ENCODE measurements around the gene RHPN2. TPM values are rescaled to one million over a fixed set of nuclear protein-coding genes. Genes with fewer than 3 reads are reported as not detected.
"Not testable (repeated sequence)": the region's sequence is repeated elsewhere in the genome, so short reads cannot be mapped to it uniquely, and the experiment has no call there.

RHPN2 gene
- total RNA-seq, 2 donors from 2014 or later, result 0.31 to 0.75 TPM

DNA sequence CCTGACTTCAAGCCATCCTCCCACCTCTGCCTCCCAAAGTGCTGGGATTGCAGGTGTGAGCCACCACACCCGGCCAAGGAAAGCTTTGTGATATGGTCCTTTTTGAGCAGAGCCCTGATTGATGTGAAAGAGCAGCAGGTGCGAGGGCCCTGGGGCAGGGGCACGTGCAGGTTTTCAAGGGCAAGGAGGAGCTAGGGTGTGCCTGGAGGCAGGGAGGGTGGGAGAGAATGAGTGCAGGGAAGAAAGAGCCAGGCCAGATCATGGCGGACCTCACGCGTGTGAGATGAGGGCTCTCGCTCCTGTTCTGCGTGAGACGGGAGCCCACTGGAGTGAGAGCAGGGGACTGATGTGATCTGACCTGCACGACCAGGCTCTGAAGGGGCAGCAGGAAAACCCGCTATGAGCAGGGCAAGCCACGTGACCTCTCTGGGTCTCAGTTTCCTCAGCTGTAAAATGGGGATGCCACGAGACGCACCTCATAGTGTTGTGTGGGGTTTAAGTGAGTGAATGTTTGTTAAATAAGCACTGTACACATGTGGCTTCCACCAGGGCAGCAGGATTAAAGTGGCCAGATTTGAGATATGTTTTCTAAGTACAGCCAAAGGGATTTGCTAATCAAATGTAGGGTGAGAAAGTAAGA lies 66.9 kb downstream of the RHPN2 start:
- no peak overlapping the region for H3K4me3 Mint-ChIP-seq
- H3K27me3 Mint-ChIP-seq, result peaks cover 14 to 23% of the 10 kb centered on the region in 2 donors
- DNase-seq (ENCODE audit: low spot score), result no peak
- no peaks in the 10 kb centered on the region for H3K9me3 Mint-ChIP-seq
- ATAC-seq, result peak in 1 of 2 donors; percentile 40
- no peak overlapping the region for H3K27ac Mint-ChIP-seq
- H3K36me3 Mint-ChIP-seq, result no peaks in the 10 kb centered on the region
- peaks cover 4 to 5% of the 10 kb centered on the region in 2 donors for H3K4me1 Mint-ChIP-seq (ENCODE audit: low read depth in 2 of 2)

- DNase-seq (ENCODE audit: low spot score); ATAC-seq; H3K36me3 Mint-ChIP-seq; H3K4me1 Mint-ChIP-seq (ENCODE audit: low read depth in 2 of 2); H3K27ac Mint-ChIP-seq; H3K4me3 Mint-ChIP-seq; H3K9me3 Mint-ChIP-seq: not testable (repeated sequence)
- H3K27me3 Mint-ChIP-seq, result peaks cover 14 to 23% of the 10 kb centered on the region in 2 donors
These were observed 67.6 kb downstream of the RHPN2 start for GRCh38 chr19:32997061-32997464.

- not testable (repeated sequence) for H3K36me3 Mint-ChIP-seq; H3K9me3 Mint-ChIP-seq; H3K4me1 Mint-ChIP-seq (ENCODE audit: low read depth in 2 of 2); DNase-seq (ENCODE audit: low spot score); H3K4me3 Mint-ChIP-seq; H3K27ac Mint-ChIP-seq; ATAC-seq
- peaks cover 14 to 23% of the 10 kb centered on the region in 2 donors for H3K27me3 Mint-ChIP-seq
These were observed 68.7 kb downstream of the RHPN2 start for GRCh38 chr19:32995966-32996365.

DNA sequence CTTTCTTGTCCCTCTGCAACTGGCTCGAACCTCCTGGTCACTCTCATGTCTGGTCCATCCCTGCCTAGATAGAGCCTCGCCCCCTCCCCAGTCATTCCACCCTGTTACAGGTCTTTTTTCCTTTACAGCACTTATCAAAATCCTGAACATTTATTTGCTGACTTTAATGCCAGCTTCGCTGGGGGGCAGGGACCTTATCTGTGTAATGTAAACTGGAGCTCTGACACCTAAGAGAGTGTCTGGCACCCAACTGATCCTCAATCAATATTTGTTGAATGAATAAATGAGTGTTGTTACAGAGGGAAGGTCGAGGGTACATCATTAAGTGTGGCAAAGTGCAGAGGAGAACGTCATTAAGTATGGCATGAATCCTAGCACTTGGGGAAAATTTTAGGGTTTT lies 76.0 kb downstream of the RHPN2 start:
- Mint-ChIP-seq H3K27ac (no peak overlapping the region), H3K27me3 (no peaks in the 10 kb centered on the region), H3K4me3 (no peak overlapping the region), H3K9me3 (no peaks in the 10 kb centered on the region), H3K36me3 (no peaks in the 10 kb centered on the region), H3K4me1 (ENCODE audit: low read depth in 2 of 2) (no peaks in the 10 kb centered on the region)
- DNase-seq (ENCODE audit: low spot score) (no peak), ATAC-seq (no peak)

DNA sequence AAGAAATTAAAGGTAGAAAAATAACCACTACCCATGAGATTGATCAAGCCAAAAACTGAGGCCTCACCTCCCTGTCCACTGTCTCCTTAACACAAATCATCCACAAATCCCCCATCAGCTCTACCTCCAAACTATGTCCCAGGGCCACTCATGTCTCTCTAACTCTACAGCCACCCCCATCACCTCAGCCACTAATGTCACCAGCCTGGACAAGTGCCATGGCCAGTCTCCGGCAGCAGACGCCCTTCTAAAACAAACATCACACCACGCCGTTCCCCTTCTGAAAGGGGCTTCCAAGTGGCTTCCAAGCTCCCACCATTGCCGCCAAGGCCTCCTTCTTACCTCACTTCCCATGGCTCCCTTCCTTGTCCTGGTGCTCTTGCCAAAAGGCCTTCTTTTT lies 76.4 kb downstream of the RHPN2 start:
- not testable (repeated sequence) for DNase-seq (ENCODE audit: low spot score); H3K27ac Mint-ChIP-seq; ATAC-seq; H3K4me3 Mint-ChIP-seq; H3K36me3 Mint-ChIP-seq; H3K4me1 Mint-ChIP-seq (ENCODE audit: low read depth in 2 of 2); H3K9me3 Mint-ChIP-seq; H3K27me3 Mint-ChIP-seq

DNA sequence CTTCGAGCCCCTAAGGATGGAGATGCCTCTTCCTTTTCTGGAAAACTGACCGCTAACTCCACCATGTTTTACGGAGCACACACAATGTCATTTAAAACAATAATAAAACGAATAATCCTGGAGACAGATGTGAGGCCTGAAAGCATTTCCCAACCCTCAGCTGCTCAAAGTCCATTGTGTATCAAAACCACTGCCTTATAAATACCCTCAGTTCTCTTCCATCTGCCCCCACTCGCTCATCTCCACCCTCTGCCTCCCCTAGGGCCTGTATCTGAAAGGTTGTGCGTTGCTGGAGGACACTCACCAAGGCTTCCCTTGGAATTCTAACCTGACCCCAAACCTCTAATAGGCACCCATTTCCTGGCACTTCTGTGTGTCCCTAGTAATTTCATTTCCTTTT lies 82.2 kb downstream of the RHPN2 start:
- not testable (repeated sequence) for H3K27ac Mint-ChIP-seq; H3K9me3 Mint-ChIP-seq; DNase-seq (ENCODE audit: low spot score); H3K27me3 Mint-ChIP-seq; ATAC-seq; H3K4me3 Mint-ChIP-seq; H3K36me3 Mint-ChIP-seq; H3K4me1 Mint-ChIP-seq (ENCODE audit: low read depth in 2 of 2)

DNA sequence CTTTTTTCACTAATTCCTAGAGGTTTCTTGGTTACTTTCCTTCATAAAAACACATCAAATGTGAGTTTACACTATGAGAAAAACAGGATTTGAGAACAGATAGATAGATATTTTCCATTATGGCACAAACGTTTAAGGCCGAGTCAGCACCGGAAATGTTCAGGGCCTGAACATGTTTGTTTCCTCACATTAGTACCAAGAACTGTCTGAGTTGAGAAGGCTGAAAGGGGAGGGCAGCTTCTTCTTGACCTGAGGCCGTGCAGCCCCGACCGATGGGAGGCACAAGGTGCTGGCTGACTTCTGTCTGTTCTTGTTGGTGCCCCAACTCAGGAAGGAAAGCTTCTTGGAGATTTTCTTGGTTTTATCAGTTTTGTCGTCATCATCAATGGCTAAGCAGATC lies 84.9 kb downstream of the RHPN2 start:
- not testable (repeated sequence) for DNase-seq (ENCODE audit: low spot score)

GRCh38 chr19:32977813-32978212 lies 86.9 kb downstream of the RHPN2 start:
- not testable (repeated sequence) for H3K4me3 Mint-ChIP-seq; DNase-seq (ENCODE audit: low spot score); H3K4me1 Mint-ChIP-seq (ENCODE audit: low read depth in 2 of 2); H3K27ac Mint-ChIP-seq; ATAC-seq; H3K27me3 Mint-ChIP-seq; H3K9me3 Mint-ChIP-seq; H3K36me3 Mint-ChIP-seq

More for the DNA sequence above, 84.9 kb downstream of the RHPN2 start:
- H3K4me3 Mint-ChIP-seq; H3K9me3 Mint-ChIP-seq; H3K36me3 Mint-ChIP-seq; H3K4me1 Mint-ChIP-seq (ENCODE audit: low read depth in 2 of 2); ATAC-seq; H3K27me3 Mint-ChIP-seq; H3K27ac Mint-ChIP-seq: not testable (repeated sequence)

DNA sequence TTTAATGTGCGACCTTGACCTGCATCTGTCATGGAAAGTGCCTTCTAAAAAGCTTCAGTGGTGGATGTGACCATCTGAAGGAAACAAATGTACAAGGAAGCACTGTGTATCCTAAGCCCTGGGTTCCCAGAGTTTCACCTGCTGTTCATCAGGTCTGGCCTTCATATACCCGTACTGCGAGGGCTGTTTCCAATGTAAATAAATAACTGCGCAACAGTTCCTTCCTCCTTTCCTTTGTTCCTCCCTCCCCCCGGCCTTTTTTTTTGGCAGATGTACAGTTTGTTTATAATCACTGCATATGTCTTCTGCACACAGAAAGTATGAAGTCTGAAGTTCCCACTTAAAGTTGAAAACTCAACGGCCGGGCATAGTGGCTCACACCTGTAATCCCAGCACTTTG lies 87.4 kb downstream of the RHPN2 start:
- DNase-seq (ENCODE audit: low spot score) (no peak), ATAC-seq (no peak)
- Mint-ChIP-seq H3K27me3 (no peaks in the 10 kb centered on the region), H3K4me1 (ENCODE audit: low read depth in 2 of 2) (peaks cover 6% of the 10 kb centered on the region in 2 donors), H3K36me3 (no peaks in the 10 kb centered on the region), H3K27ac (no peak overlapping the region), H3K9me3 (no peaks in the 10 kb centered on the region), H3K4me3 (no peak overlapping the region)

- no peaks in the 10 kb centered on the region for H3K27me3 Mint-ChIP-seq
- no peak overlapping the region for H3K27ac Mint-ChIP-seq
- H3K36me3 Mint-ChIP-seq, result no peaks in the 10 kb centered on the region
- peaks cover 13 to 14% of the 10 kb centered on the region in 2 donors for H3K4me1 Mint-ChIP-seq (ENCODE audit: low read depth in 2 of 2)
- no peak for ATAC-seq
- no peak for DNase-seq (ENCODE audit: low spot score)
- H3K9me3 Mint-ChIP-seq, result no peaks in the 10 kb centered on the region
- no peak overlapping the region for H3K4me3 Mint-ChIP-seq
These were observed 88.4 kb downstream of the RHPN2 start for GRCh38 chr19:32976223-32976805.

GRCh38 chr19:32971715-32972540 lies 92.8 kb downstream of the RHPN2 start, which contains the start of the genes CEP89 and FAAP24:
CEP89 (minus strand) TSS chr19:32971958; CDS start chr19:32971874, 84 bp downstream.
FAAP24 (plus strand) TSS chr19:32972242; CDS start chr19:32973197, 955 bp downstream.
- H3K4me3 Mint-ChIP-seq, result peak within 1 kb of the TSS; percentile 100
- peak within 1 kb of the TSS; percentile 90 to 95 for H3K27ac Mint-ChIP-seq
- H3K4me1 Mint-ChIP-seq (ENCODE audit: low read depth in 2 of 2), result peaks cover 19 to 21% of the 10 kb centered on the region in 2 donors
- no peaks in the 10 kb centered on the region for H3K36me3 Mint-ChIP-seq
- no peaks in the 10 kb centered on the region for H3K9me3 Mint-ChIP-seq
- peak; percentile 99 for ATAC-seq
- peak; percentile 97 for DNase-seq (ENCODE audit: low spot score)
- no peaks in the 10 kb centered on the region for H3K27me3 Mint-ChIP-seq

DNA sequence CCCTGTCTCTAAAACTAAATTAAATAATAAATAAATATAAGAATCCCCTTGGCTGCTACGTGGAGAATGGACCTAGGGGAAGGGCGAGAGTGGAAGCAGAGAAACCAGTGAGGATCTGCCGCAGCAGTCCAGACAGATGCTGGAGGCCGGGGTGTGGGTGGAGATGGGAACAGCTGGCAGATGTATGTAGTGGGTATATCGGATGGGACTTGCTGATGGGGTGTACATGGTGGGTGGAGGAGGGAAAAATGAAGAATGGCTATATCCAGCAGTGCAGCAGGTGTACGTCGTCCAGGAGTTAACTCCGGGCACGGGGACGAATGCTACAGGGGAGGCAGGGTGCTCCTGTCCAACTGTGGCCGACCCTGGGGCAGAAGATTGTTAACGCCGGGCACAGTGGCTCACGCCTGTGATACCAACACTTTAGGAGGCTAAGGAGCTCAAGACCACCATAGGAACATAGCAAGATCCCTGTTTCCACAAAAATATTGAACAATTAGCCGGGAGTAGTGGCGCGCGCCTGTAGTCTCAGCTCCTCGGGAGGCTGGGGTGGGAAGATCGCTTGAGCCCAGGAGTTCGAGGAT lies 93.6 kb downstream of the RHPN2 start:
- Mint-ChIP-seq H3K9me3 (no peaks in the 10 kb centered on the region), H3K27ac (peak overlapping the region; percentile 90 to 95), H3K36me3 (no peaks in the 10 kb centered on the region), H3K27me3 (no peaks in the 10 kb centered on the region), H3K4me1 (ENCODE audit: low read depth in 2 of 2) (peaks cover 17 to 20% of the 10 kb centered on the region in 2 donors), H3K4me3 (peak overlapping the region; percentile 100)
- ATAC-seq, result no peak
- no peak for DNase-seq (ENCODE audit: low spot score)

DNA sequence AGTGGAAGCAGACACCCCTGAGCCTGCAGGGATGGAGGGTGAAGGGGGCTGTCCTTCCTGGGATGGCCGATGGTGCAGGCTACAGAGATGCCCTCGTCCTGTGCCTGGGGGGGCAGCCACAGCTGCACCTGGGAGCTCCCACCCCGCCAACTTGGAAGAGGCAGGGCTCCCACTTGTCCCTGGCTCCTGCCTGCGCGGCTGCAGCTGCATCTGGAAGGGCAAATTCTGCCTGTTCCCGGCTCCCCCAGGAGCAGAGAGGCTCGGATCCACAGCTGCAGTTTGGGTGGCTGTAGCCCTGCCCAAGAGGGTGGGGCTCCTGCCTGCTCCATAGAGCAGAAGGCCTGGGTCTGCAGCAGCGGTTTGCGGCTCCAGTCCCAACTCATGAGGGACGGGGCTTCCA lies 95.1 kb downstream of the RHPN2 start:
- Mint-ChIP-seq H3K27ac (no peak overlapping the region), H3K4me3 (no peak overlapping the region), H3K9me3 (no peaks in the 10 kb centered on the region), H3K27me3 (no peaks in the 10 kb centered on the region), H3K4me1 (ENCODE audit: low read depth in 2 of 2) (peaks cover 13 to 15% of the 10 kb centered on the region in 2 donors), H3K36me3 (no peaks in the 10 kb centered on the region)
- DNase-seq (ENCODE audit: low spot score), result no peak
- no peak for ATAC-seq

GRCh38 chr19:32966750-32967149 lies 97.9 kb downstream of the RHPN2 start:
- Mint-ChIP-seq H3K27ac (no peak overlapping the region), H3K4me1 (ENCODE audit: low read depth in 2 of 2) (peaks cover 7 to 12% of the 10 kb centered on the region in 2 donors), H3K27me3 (no peaks in the 10 kb centered on the region), H3K36me3 (no peaks in the 10 kb centered on the region), H3K9me3 (no peaks in the 10 kb centered on the region), H3K4me3 (no peak overlapping the region)
- ATAC-seq (no peak), DNase-seq (ENCODE audit: low spot score) (no peak)

Measured in natural killer cell treated with Interleukin-12 subunit alpha and Interleukin-12 subunit beta and Interleukin-15 and Interleukin-18, amount 100 ng/mL, for 72 hours (primary cell).